ENCODE data around the gene MCUR1. TPM values are rescaled to one million over a fixed set of nuclear protein-coding genes. Genes with fewer than 3 reads are reported as not detected.

Gene MCUR1
- total RNA-seq, 2 donors from 2014 or later: 33.8 to 38.6 TPM

DNA sequence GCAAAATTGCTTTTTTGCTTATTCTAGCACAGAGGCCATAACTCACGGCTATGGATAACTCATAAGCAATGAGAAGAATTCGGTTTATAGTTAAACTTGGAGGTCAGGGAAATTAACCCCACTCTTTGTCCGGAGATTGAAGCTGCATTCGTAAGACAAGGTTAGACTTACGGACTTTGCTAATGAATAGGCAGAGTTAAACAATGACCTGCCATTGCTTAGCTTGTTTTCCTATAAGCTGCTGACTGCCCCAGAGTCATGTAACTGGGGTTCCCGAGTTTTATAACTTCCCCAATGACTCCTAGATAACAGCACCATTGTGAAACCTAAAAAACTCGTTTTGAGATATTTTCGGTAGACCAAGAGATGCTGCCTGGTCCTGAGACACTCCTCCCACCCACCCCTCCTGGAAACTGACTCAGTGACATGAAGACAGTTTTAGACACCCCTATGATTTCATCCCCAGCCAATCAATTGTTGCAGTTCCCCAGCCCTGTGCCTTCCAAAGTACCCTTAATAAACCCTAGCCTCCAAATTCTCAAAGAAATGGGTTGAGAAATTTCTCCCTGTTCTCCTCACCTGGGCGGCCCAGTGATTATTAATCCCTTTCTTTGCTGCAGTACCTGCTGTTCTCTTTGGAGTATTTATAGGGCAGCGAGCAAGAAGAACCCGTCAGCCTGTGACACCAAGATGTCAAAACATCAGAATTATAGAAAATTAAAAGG lies 33.1 kb upstream of the MCUR1 start:
- H3K27ac Mint-ChIP-seq: no peak overlapping the region

DNA sequence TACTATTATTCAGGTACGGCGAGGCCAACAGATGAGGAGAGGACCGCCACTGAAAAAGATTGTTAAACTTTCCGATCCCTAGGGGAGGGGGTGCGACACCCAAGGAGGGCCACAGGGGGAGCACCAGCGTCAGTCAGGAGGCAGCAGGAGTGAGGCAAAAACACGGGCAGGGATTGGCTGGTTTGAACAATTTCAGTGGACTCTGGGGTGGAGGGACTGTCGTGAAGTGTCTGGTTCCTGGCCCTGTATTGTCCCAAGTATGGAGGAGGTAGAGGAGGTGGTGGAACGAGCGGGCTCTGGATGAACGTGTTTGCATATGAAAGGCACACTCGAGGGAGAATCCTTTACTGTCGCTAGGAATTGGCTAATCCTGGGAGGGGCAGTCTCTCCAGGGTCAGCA lies 32.5 kb upstream of the MCUR1 start:
- 60 to 63% methylated on average over 13 of the region's 13 CpGs for WGBS, 2 experiments (ENCODE audit: insufficient coverage in 1 of 2, insufficient read length in 1 of 2)
- TF ChIP-seq, protein P1, sequence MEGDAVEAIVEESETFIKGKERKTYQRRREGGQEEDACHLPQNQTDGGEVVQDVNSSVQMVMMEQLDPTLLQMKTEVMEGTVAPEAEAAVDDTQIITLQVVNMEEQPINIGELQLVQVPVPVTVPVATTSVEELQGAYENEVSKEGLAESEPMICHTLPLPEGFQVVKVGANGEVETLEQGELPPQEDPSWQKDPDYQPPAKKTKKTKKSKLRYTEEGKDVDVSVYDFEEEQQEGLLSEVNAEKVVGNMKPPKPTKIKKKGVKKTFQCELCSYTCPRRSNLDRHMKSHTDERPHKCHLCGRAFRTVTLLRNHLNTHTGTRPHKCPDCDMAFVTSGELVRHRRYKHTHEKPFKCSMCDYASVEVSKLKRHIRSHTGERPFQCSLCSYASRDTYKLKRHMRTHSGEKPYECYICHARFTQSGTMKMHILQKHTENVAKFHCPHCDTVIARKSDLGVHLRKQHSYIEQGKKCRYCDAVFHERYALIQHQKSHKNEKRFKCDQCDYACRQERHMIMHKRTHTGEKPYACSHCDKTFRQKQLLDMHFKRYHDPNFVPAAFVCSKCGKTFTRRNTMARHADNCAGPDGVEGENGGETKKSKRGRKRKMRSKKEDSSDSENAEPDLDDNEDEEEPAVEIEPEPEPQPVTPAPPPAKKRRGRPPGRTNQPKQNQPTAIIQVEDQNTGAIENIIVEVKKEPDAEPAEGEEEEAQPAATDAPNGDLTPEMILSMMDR (conservative IDR thresholded peaks at IDR 0.05): peak; percentile 65
- H3K4me3 Mint-ChIP-seq: peak overlapping the region; percentile 14

More for the DNA sequence above, 33.1 kb upstream of the MCUR1 start:
- no peaks in the 10 kb centered on the region for H3K27me3 Mint-ChIP-seq (ENCODE audit: insufficient read depth)
- WGBS, 2 experiments (ENCODE audit: insufficient coverage in 1 of 2, insufficient read length in 1 of 2): 85% methylated on average over 10 to 11 of the region's 11 CpGs
- Histone ChIP-seq H3K9ac (ENCODE audit: extremely low read depth, low read length, poor library complexity, severe bottlenecking) (no peak overlapping the region), H3K27me3 (ENCODE audit: control insufficient read depth, insufficient read depth, low read length, poor library complexity, severe bottlenecking) (no peaks in the 10 kb centered on the region), H3K36me3 (ENCODE audit: control insufficient read depth, insufficient read depth, low read length) (no peaks in the 10 kb centered on the region), H3K27ac (ENCODE audit: low read depth, low read length) (no peak overlapping the region), H3K4me3 (ENCODE audit: low read length) (no peak overlapping the region), H3K4me1 (ENCODE audit: control insufficient read depth, insufficient read depth, low read length) (no peaks in the 10 kb centered on the region), H3K9me3 (ENCODE audit: control insufficient read depth, low read length) (no peaks in the 10 kb centered on the region)
- H3K4me3 Mint-ChIP-seq: no peak overlapping the region
- no peaks in the 10 kb centered on the region for H3K9me3 Mint-ChIP-seq
- DNase-seq: no peak
- no peaks in the 10 kb centered on the region for H3K36me3 Mint-ChIP-seq (ENCODE audit: low read depth)
- TF ChIP-seq, protein P1 (conservative IDR thresholded peaks at IDR 0.05): no peak
- H3K4me1 Mint-ChIP-seq: peaks cover 16% of the 10 kb centered on the region

DNA sequence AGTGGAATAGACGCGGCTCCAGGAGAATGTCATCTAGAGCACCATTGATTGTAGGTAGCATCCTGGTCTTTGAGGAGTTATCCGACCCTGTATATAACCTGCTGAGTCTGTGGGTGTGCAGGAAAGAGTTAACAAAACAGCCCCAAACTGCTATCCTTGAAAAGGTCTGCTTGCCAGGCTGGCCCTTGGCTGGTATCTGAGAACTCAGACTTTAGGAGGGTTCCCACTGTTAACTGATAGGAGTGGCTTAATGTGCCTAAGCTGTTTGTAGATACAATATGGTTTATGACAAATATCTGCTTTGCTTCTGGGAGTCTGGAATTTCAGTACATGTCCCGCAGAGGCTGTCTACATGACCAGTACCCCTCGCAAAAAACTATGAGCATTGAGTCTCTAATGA lies 27.6 kb upstream of the MCUR1 start:
- no peaks in the 10 kb centered on the region for H3K36me3 Mint-ChIP-seq (ENCODE audit: low read depth)
- WGBS, 2 experiments (ENCODE audit: insufficient coverage in 1 of 2, insufficient read length in 1 of 2): 81 to 83% methylated on average over 4 to 5 of the region's 5 CpGs
- DNase-seq: no peak
- H3K9me3 Mint-ChIP-seq: no peaks in the 10 kb centered on the region
- Histone ChIP-seq H3K9ac (ENCODE audit: extremely low read depth, low read length, poor library complexity, severe bottlenecking) (no peak overlapping the region), H3K27me3 (ENCODE audit: control insufficient read depth, insufficient read depth, low read length, poor library complexity, severe bottlenecking) (no peaks in the 10 kb centered on the region), H3K4me3 (ENCODE audit: low read length) (no peak overlapping the region), H3K27ac (ENCODE audit: low read depth, low read length) (no peak overlapping the region), H3K36me3 (ENCODE audit: control insufficient read depth, insufficient read depth, low read length) (no peaks in the 10 kb centered on the region), H3K9me3 (ENCODE audit: control insufficient read depth, low read length) (no peaks in the 10 kb centered on the region), H3K4me1 (ENCODE audit: control insufficient read depth, insufficient read depth, low read length) (no peaks in the 10 kb centered on the region)
- H3K27ac Mint-ChIP-seq: no peak overlapping the region
- peaks cover 11% of the 10 kb centered on the region for H3K4me1 Mint-ChIP-seq
- H3K27me3 Mint-ChIP-seq (ENCODE audit: insufficient read depth): no peaks in the 10 kb centered on the region
- TF ChIP-seq, protein P1 (conservative IDR thresholded peaks at IDR 0.05): no peak
- H3K4me3 Mint-ChIP-seq: no peak overlapping the region

More for the DNA sequence above, 32.5 kb upstream of the MCUR1 start:
- Mint-ChIP-seq H3K4me1 (peaks cover 21% of the 10 kb centered on the region), H3K27ac (no peak overlapping the region), H3K36me3 (ENCODE audit: low read depth) (no peaks in the 10 kb centered on the region), H3K9me3 (no peaks in the 10 kb centered on the region), H3K27me3 (ENCODE audit: insufficient read depth) (no peaks in the 10 kb centered on the region)
- Histone ChIP-seq H3K4me1 (ENCODE audit: control insufficient read depth, insufficient read depth, low read length) (no peaks in the 10 kb centered on the region), H3K9ac (ENCODE audit: extremely low read depth, low read length, poor library complexity, severe bottlenecking) (no peak overlapping the region), H3K27me3 (ENCODE audit: control insufficient read depth, insufficient read depth, low read length, poor library complexity, severe bottlenecking) (no peaks in the 10 kb centered on the region), H3K4me3 (ENCODE audit: low read length) (no peak overlapping the region), H3K9me3 (ENCODE audit: control insufficient read depth, low read length) (no peaks in the 10 kb centered on the region), H3K27ac (ENCODE audit: low read depth, low read length) (no peak overlapping the region), H3K36me3 (ENCODE audit: control insufficient read depth, insufficient read depth, low read length) (no peaks in the 10 kb centered on the region)
- peak; percentile 83 for DNase-seq

All from endodermal cell (in vitro differentiated cells).